ENCODE measurements around the gene FGD5.

FGD5 gene

DNA sequence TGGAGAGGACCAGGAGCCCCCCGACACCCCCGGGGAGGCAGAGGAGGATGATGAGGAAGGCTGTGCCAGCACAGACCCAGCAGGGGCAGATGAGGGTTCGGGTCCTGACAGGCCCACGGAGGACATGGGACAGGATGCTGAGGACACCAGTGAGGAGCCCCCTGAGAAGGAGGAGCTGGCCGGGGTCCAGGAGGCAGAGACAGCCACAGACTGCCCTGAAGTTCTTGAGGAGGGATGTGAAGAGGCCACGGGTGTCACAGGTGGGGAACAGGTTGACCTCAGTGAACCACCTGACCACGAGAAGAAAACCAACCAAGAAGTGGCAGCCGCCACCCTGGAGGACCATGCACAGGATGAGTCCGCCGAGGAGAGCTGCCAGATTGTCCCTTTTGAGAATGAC, 909 bp downstream of the FGD5 start:
- no peak for TF ChIP-seq CTCF (IDR thresholded peaks at IDR 0.05; ENCODE audit: low read depth, low read length)
- H3K4me3 ChIP-seq (ENCODE audit: low read depth, low read length), result no peak overlapping the region
- no peak for DNase-seq (ENCODE audit: low read depth, low spot score)
- in situ Hi-C loops (cut with HindIII; ENCODE audit: low sequenced_read_pairs), result no loop called here

- TF ChIP-seq CTCF (IDR thresholded peaks at IDR 0.05; ENCODE audit: low read depth, low read length), result no peak
- in situ Hi-C loops (cut with HindIII; ENCODE audit: low sequenced_read_pairs), result no loop called here
- H3K4me3 ChIP-seq (ENCODE audit: low read depth, low read length), result no peak overlapping the region
- no peak for DNase-seq (ENCODE audit: low read depth, low spot score)
Observed at GRCh38 chr3:14820156-14820555, 1.4 kb downstream of the FGD5 start.

DNA sequence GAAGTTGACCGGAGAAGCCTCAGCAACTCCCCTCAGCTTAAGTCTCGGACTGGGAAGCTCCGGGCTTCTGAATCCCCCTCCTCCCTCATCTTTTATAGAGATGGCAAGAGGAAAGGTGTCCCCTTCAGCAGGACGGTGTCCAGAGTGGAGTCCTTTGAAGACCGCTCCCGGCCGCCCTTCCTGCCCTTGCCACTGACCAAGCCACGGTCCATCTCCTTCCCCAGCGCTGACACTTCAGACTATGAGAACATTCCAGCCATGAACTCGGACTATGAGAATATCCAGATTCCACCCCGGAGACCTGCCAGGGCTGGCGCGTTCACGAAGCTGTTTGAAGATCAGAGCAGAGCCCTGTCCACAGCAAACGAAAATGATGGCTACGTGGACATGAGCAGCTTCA, 2.4 kb downstream of the FGD5 start:
- DNase-seq (ENCODE audit: low read depth, low spot score), result no peak
- H3K4me3 ChIP-seq (ENCODE audit: low read depth, low read length), result no peak overlapping the region
- in situ Hi-C loops (cut with HindIII; ENCODE audit: low sequenced_read_pairs), result no loop called here
- no peak for TF ChIP-seq CTCF (IDR thresholded peaks at IDR 0.05; ENCODE audit: low read depth, low read length)

GRCh38 chr3:14822134-14822533, 3.4 kb downstream of the FGD5 start:
- H3K4me3 ChIP-seq (ENCODE audit: low read depth, low read length), result no peak overlapping the region
- in situ Hi-C loops (cut with HindIII; ENCODE audit: low sequenced_read_pairs), result no loop called here
- TF ChIP-seq CTCF (IDR thresholded peaks at IDR 0.05; ENCODE audit: low read depth, low read length), result no peak
- DNase-seq (ENCODE audit: low read depth, low spot score), result no peak

DNA sequence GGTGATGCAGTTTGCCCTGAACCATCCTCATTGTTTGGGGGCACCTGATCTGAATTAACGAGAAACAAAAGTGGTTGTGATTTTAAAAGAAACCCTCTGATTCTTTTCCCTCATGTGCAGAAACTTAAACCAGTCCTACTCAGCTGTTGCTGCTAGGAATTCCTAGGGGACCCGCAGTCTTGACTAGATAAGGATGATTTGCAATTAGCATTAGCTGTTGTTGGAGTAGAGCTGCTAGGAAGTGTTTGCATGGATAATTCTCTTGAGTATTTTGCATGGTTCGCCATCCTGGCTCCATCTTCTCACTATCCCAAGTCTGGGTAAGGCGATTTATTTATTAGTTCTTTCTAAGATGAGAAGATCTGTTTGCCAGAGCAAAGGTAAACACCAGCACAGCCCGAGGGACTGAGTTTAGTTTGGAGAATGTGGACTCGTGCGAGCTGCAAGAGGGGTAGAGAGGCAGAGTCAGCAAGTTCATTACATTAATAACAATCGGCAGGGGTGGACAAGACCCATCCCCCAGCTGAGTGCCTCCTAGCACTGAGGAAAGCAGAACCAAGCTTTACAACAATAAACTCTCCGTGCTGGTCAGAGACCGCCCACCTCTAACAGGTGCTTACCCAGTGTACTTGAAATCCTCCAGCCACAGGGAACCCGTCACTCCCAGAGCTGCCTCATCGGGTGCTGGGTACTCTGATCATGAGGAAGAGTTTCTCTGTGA, 4.1 kb downstream of the FGD5 start:
- in situ Hi-C loops (cut with HindIII; ENCODE audit: low sequenced_read_pairs), result no loop called here
- H3K4me3 ChIP-seq (ENCODE audit: low read depth, low read length), result no peak overlapping the region
- no peak for DNase-seq (ENCODE audit: low read depth, low spot score)
- no peak for TF ChIP-seq CTCF (IDR thresholded peaks at IDR 0.05; ENCODE audit: low read depth, low read length)

DNA sequence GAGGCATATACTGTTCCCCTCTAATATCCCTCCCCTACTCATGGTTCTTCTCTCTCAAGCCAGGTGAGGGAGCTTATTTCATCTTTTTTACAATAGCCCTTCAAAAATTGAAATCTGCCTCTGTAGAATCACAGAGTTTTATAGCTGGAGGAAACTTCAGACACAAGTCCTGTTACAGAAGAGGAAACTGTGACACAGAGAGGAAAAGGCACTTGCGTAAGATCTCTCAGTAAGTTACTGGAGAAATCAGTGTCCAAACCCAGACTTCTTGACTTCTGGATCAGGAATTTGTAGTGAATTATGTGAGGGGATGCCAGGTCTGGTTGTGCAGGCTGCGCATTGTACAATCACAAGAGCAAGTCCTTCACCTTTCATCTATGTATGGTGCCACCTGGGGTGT, 4.6 kb downstream of the FGD5 start:
- TF ChIP-seq CTCF (IDR thresholded peaks at IDR 0.05; ENCODE audit: low read depth, low read length), result no peak
- in situ Hi-C loops (cut with HindIII; ENCODE audit: low sequenced_read_pairs), result no loop called here
- DNase-seq (ENCODE audit: low read depth, low spot score), result no peak
- H3K4me3 ChIP-seq (ENCODE audit: low read depth, low read length), result no peak overlapping the region
